HCT116 (cell line): Measurements from ENCODE around the gene MARK1. TPM values are rescaled to one million over a fixed set of nuclear protein-coding genes. Genes with fewer than 3 reads are reported as not detected.

Experiments used
- ATAC-seq: fragments of 200-7000 bp; cut with Tn5 transposase; 2 replicates; pipeline ENCODE4 v1.9.1; 2020; ENCODE audit warnings: mild to moderate bottlenecking, moderate library complexity
- BruUV-seq: library from RNA; stranded (reverse); fragments of 400-500 nt; replicated peaks from 2 replicates; lab custom pipeline; 2021; lab: Mats Ljungman, UMichigan
- CTCF ChIA-PET: fragments of 300-600 bp; sonication (Branson Sonifier 250); formaldehyde crosslinking; loops from one replicate; lab custom pipeline; 2021; ENCODE audit warnings: antibody characterized with exemption; lab: Charles Lee
- POLR2A ChIA-PET: fragments of 300-600, 350-600 bp; sonication (Branson Sonifier 250); formaldehyde crosslinking; loops from one replicate; lab custom pipeline; 2021; ENCODE audit warnings: antibody characterized with exemption; lab: Charles Lee
- RAD21 ChIA-PET, 2 experiments: fragments of 300-600 bp; sonication (Branson Sonifier 250); formaldehyde crosslinking; loops; one replicate each; lab custom pipeline; 2023; ENCODE audit warnings: low total read pairs in 2 of 2; ENCODE audit not compliant: uncharacterized antibody in 2 of 2, unreplicated experiment in 2 of 2, low non-redundant PET in 1 of 2; lab: Charles Lee
- DNase-seq: peaks from one replicate; pipeline ENCODE4 v3.0.0-alpha.2; 2010; ENCODE audit warnings: low read depth, low spot score
- H2AFZ ChIP-seq: fragments of 200-600 bp; shearing (Covaris generic), sonication (generic); 2 replicates; pipeline ENCODE4 v1.6.1; 2017; ENCODE audit warnings: low read depth, mixed run types, mixed read lengths, antibody characterized with exemption, low read length; ENCODE audit not compliant: poor library complexity, severe bottlenecking
- H3K27ac ChIP-seq: 2 replicates; pipeline ENCODE4 v1.5.1; 2012; ENCODE audit warnings: low read depth, low read length
- H3K27me3 ChIP-seq: fragments of 200-600 bp; sonication (generic); 2 replicates; pipeline ENCODE4 v1.6.1; 2016; ENCODE audit warnings: mixed run types, low read length, mixed read lengths; ENCODE audit not compliant: insufficient read depth
- H3K36me3 ChIP-seq, 2 experiments: fragments of 200-500 bp in 1 of 2; fragments of 200-600 bp in 1 of 2; sonication (Bioruptor generic) in 1 of 2; sonication (generic) in 1 of 2; 2 replicates each; pipeline versions ENCODE4 v1.5.1 to v1.6.1; 2014 to 2016; ENCODE audit warnings: low read length in 2 of 2, inconsistent platforms in 1 of 2, mixed read lengths in 1 of 2, mixed run types in 1 of 2; ENCODE audit not compliant: insufficient read depth in 2 of 2, control insufficient read depth in 1 of 2
- H3K4me1 ChIP-seq, 2 experiments: fragments of 200-600 bp in 1 of 2; sonication (generic) in 1 of 2; 2 replicates each; pipeline versions ENCODE4 v1.5.1 to v1.6.1; 2012 to 2017; ENCODE audit warnings: low read length in 2 of 2, inconsistent platforms in 1 of 2, mild to moderate bottlenecking in 1 of 2, mixed read lengths in 1 of 2, mixed run types in 1 of 2, moderate library complexity in 1 of 2; ENCODE audit not compliant: insufficient read depth in 2 of 2, control insufficient read depth in 1 of 2
- H3K4me2 ChIP-seq: fragments of 200-600 bp; sonication (generic); 2 replicates; pipeline ENCODE4 v1.6.1; 2017; ENCODE audit warnings: mixed run types, low read length, mixed read lengths
- H3K4me3 ChIP-seq, 2 experiments: fragments of 200-600 bp in 1 of 2; sonication (generic) in 1 of 2; replicated peaks in 1 of 2; 2 replicates each; pipeline ENCODE4 v1.5.1; 2011 to 2016; ENCODE audit warnings: low read length in 2 of 2, control low read depth in 1 of 2, low read depth in 1 of 2, mild to moderate bottlenecking in 1 of 2, mixed read lengths in 1 of 2, mixed run types in 1 of 2
- H3K79me2 ChIP-seq: fragments of 200-600 bp; sonication (generic); 2 replicates; pipeline ENCODE4 v1.6.1; 2017; ENCODE audit warnings: mild to moderate bottlenecking, mixed run types, low read length, moderate library complexity, mixed read lengths; ENCODE audit not compliant: insufficient read depth
- H3K9ac ChIP-seq: fragments of 200-600 bp; sonication (generic); 2 replicates; pipeline ENCODE4 v1.6.1; 2016; ENCODE audit warnings: low read length, mixed read lengths
- H3K9me2 ChIP-seq: fragments of 200-600 bp; sonication (generic), shearing (Covaris generic); 2 replicates; pipeline ENCODE4 v1.6.1; 2017; ENCODE audit warnings: mixed run types, mild to moderate bottlenecking, moderate library complexity; ENCODE audit not compliant: insufficient read depth
- H3K9me3 ChIP-seq, 2 experiments: fragments of 200-500 bp in 1 of 2; fragments of 200-600 bp in 1 of 2; sonication (Bioruptor generic) in 1 of 2; sonication (generic) in 1 of 2; 2 replicates each; pipeline ENCODE4 v1.6.1; 2014 to 2017; ENCODE audit warnings: low read length in 2 of 2, mixed read lengths in 2 of 2, inconsistent platforms in 1 of 2, low read depth in 1 of 2, mild to moderate bottlenecking in 1 of 2, mixed run types in 1 of 2, moderate library complexity in 1 of 2; ENCODE audit not compliant: control insufficient read depth in 1 of 2, insufficient read depth in 1 of 2
- H4K20me1 ChIP-seq: fragments of 200-600 bp; sonication (generic), shearing (Covaris generic); 2 replicates; pipeline ENCODE4 v1.6.1; 2017; ENCODE audit warnings: mixed run types, mild to moderate bottlenecking, moderate library complexity; ENCODE audit not compliant: insufficient read depth
- CBX3 ChIP-seq: IDR thresholded peaks from 2 replicates; pipeline ENCODE4 v1.6.1; 2012; ENCODE audit warnings: low read depth
- CEBPB ChIP-seq: IDR thresholded peaks from 2 replicates; pipeline ENCODE4 v1.6.1; 2012; ENCODE audit warnings: low read depth
- CTCF ChIP-seq, 3 experiments: fragments of 200-600 bp in 1 of 3; sonication (generic) in 1 of 3; IDR thresholded peaks in 2 of 3; conservative IDR thresholded peaks in 1 of 3; 2 replicates each; pipeline ENCODE4 v1.5.1; 2012 to 2017; ENCODE audit warnings: low read depth in 2 of 3, low read length in 2 of 3, antibody characterized with exemption in 1 of 3, borderline replicate concordance in 1 of 3, control low read depth in 1 of 3, mild to moderate bottlenecking in 1 of 3, mixed read lengths in 1 of 3, mixed run types in 1 of 3, moderate library complexity in 1 of 3; ENCODE audit not compliant: insufficient read depth in 1 of 3
- EGR1 ChIP-seq: IDR thresholded peaks from 2 replicates; pipeline ENCODE4 v1.6.1; 2012; ENCODE audit warnings: low read depth
- EZH2 ChIP-seq: fragments of 200-600 bp; sonication (generic); IDR thresholded peaks from 2 replicates; pipeline ENCODE4 v1.6.1; 2017; ENCODE audit warnings: antibody characterized with exemption, mixed run types
- FOSL1 ChIP-seq: IDR thresholded peaks from 2 replicates; pipeline ENCODE4 v1.6.1; 2012; ENCODE audit warnings: low read depth
- JUND ChIP-seq: IDR thresholded peaks from 2 replicates; pipeline ENCODE4 v1.6.1; 2012
- MAX ChIP-seq: IDR thresholded peaks from 2 replicates; pipeline ENCODE4 v1.6.1; 2012
- POLR2A ChIP-seq: IDR thresholded peaks from 2 replicates; pipeline ENCODE4 v1.7.0; 2011; ENCODE audit warnings: borderline replicate concordance; ENCODE audit not compliant: insufficient read depth, insufficient read length; ENCODE audit errors: extremely low read depth
- REST ChIP-seq: IDR thresholded peaks from 2 replicates; pipeline ENCODE4 v1.6.1; 2012; ENCODE audit warnings: low read depth
- SIN3A ChIP-seq: IDR thresholded peaks from 2 replicates; pipeline ENCODE4 v1.6.1; 2012; ENCODE audit warnings: low read depth
- SP1 ChIP-seq: IDR thresholded peaks from 2 replicates; pipeline ENCODE4 v1.6.1; 2012; ENCODE audit warnings: low read depth
- SRF ChIP-seq: IDR thresholded peaks from 2 replicates; pipeline ENCODE4 v1.6.1; 2012; ENCODE audit warnings: low read depth
- TCF7L2 ChIP-seq: IDR thresholded peaks from 2 replicates; pipeline ENCODE4 v1.7.0; 2011; ENCODE audit warnings: borderline replicate concordance, inconsistent platforms; ENCODE audit not compliant: insufficient read depth, insufficient read length; ENCODE audit errors: extremely low read depth
- ZFX ChIP-seq: fragments of 450-650 bp; IDR thresholded peaks from 2 replicates; pipeline ENCODE4 v1.6.1; 2017
- ZNF274 ChIP-seq: fragments of 200-500 bp; sonication (Bioruptor generic); IDR thresholded peaks from 2 replicates; pipeline ENCODE4 v1.6.1; 2014; ENCODE audit warnings: mild to moderate bottlenecking, low read depth, low read length, inconsistent platforms
- intact Hi-C: fragments of 100-400 bp; cut with micrococcal nuclease; formaldehyde crosslinking; loops from 2 replicates; pipeline ENCODE4 v1.10.0; 2022
- total RNA-seq: library from RNA; stranded (reverse); gene quantifications from one replicate; pipeline ENCODE4 v1.2.1, GENCODE V29; 2021; ENCODE audit not compliant: unreplicated experiment
- TF ChIP-seq, protein P1 (sequence below): IDR thresholded peaks from 2 replicates; pipeline ENCODE4 v1.6.1; 2011; ENCODE audit warnings: mild to moderate bottlenecking, low read length, moderate library complexity; ENCODE audit not compliant: insufficient replicate concordance; ENCODE audit errors: extremely low read depth

MARK1 gene
- total RNA-seq, 1 experiment from 2014 or later = 3.6 TPM

DNA sequence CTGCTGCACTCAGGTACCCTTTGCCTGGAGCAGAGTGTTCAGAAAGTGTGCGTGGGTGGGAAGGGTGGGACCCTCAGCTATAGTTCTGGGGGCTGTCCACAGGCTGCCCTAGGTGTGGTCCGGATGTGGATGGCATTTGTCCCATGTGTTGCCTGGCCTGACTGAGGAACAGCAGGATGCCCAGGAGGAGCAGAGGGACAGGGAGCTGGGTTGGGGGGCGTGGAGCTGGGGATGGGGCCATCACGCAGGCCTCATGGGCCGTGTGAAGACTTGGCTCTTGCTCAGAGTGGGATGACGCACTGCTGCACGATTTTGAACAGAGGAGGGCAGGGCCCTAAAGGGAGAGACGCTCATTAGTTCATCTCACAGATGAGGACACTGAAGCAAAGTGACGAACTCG lies 179.2 kb downstream of the MARK1 start:
- H3K4me2 ChIP-seq = no peak overlapping the region
- RAD21 ChIA-PET = no interaction called here
- no peaks in the 10 kb centered on the region for H4K20me1 ChIP-seq
- no peaks in the 10 kb centered on the region for H3K79me2 ChIP-seq
- H3K27me3 ChIP-seq = no peaks in the 10 kb centered on the region
- ATAC-seq = no peak
- POLR2A ChIA-PET = no interaction called here
- H3K4me3 ChIP-seq = no peak overlapping the region
- no peak overlapping the region for H3K9ac ChIP-seq
- no peak overlapping the region for H3K27ac ChIP-seq
- H3K9me3 ChIP-seq = no peaks in the 10 kb centered on the region
- CTCF ChIA-PET = no interaction called here
- intact Hi-C loops = no loop called here
- no peaks in the 10 kb centered on the region for H3K36me3 ChIP-seq
- TF ChIP-seq, protein P1, sequence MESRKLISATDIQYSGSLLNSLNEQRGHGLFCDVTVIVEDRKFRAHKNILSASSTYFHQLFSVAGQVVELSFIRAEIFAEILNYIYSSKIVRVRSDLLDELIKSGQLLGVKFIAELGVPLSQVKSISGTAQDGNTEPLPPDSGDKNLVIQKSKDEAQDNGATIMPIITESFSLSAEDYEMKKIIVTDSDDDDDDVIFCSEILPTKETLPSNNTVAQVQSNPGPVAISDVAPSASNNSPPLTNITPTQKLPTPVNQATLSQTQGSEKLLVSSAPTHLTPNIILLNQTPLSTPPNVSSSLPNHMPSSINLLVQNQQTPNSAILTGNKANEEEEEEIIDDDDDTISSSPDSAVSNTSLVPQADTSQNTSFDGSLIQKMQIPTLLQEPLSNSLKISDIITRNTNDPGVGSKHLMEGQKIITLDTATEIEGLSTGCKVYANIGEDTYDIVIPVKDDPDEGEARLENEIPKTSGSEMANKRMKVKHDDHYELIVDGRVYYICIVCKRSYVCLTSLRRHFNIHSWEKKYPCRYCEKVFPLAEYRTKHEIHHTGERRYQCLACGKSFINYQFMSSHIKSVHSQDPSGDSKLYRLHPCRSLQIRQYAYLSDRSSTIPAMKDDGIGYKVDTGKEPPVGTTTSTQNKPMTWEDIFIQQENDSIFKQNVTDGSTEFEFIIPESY = no peak
- TF ChIP-seq EZH2 = no peak
- TF ChIP-seq CBX3 = no peak
- no peak for TF ChIP-seq ZNF274
- no peak for TF ChIP-seq CTCF (IDR thresholded peaks at IDR 0.05 in 2 of 3, conservative IDR thresholded peaks at IDR 0.05 in 1 of 3; ENCODE audit: borderline replicate concordance in 1 of 3, insufficient read depth in 1 of 3, low read depth in 2 of 3, low read length in 2 of 3)
- no peak for TF ChIP-seq EGR1
- no peak for TF ChIP-seq SIN3A
- no peak for TF ChIP-seq SRF
- no peak for TF ChIP-seq ZFX
- no peak for TF ChIP-seq JUND
- no peak for TF ChIP-seq TCF7L2
- TF ChIP-seq CEBPB = no peak
- TF ChIP-seq SP1 = no peak
- no peak for TF ChIP-seq MAX
- TF ChIP-seq FOSL1 = no peak
- no peak for TF ChIP-seq POLR2A
- no peak for TF ChIP-seq REST
- TF ChIP-seq, all 23 proteins: peak for 0
- BruUV-seq = no TSS peak
- Histone ChIP-seq H2AFZ (no peak overlapping the region), H3K9me2 (no peaks in the 10 kb centered on the region), H3K4me1 (no peaks in the 10 kb centered on the region)
- no peak for DNase-seq
